SJCRH30 (cell line): ENCODE measurements around the gene BRD1. TPM values are rescaled to one million over a fixed set of nuclear protein-coding genes. Genes with fewer than 3 reads are reported as not detected.

Source experiments
- DNase-seq, 2 experiments: peaks; one replicate each; pipeline ENCODE4 v3.0.0-alpha.2; 2015 to 2020
- H3K27ac ChIP-seq: fragments of 250-450 bp; sonication (Bioruptor Pico); 2 replicates; pipeline ENCODE4 v1.5.1; 2020; ENCODE audit warnings: mild to moderate bottlenecking, moderate library complexity
- H3K27me3 ChIP-seq: fragments of 250-450 bp; sonication (Bioruptor Pico); 2 replicates; pipeline ENCODE4 v1.5.1; 2020; ENCODE audit warnings: mild to moderate bottlenecking, moderate library complexity
- H3K36me3 ChIP-seq: fragments of 250-450 bp; sonication (Bioruptor Pico); 2 replicates; pipeline ENCODE4 v1.5.1; 2020; ENCODE audit warnings: mild to moderate bottlenecking, moderate library complexity
- H3K4me1 ChIP-seq: fragments of 250-450 bp; sonication (Bioruptor Pico); 2 replicates; pipeline ENCODE4 v1.5.1; 2020; ENCODE audit warnings: mild to moderate bottlenecking, moderate library complexity
- H3K4me3 ChIP-seq: fragments of 250-450 bp; sonication (Bioruptor Pico); 2 replicates; pipeline ENCODE4 v1.5.1; 2020; ENCODE audit warnings: mild to moderate bottlenecking, moderate library complexity
- H3K9me3 ChIP-seq: fragments of 250-450 bp; sonication (Bioruptor Pico); replicated peaks from 2 replicates; pipeline ENCODE4 v1.5.1; 2020; ENCODE audit warnings: mild to moderate bottlenecking, moderate library complexity
- total RNA-seq: library from RNA; depleted of rRNA; stranded (reverse); fragments of >200 nt; shearing (Covaris generic); gene quantifications from 2 replicates; pipeline ENCODE4 v1.2.3, GENCODE V29; 2014

The BRD1 gene
- total RNA-seq, 1 experiment from 2014 or later: 44.7 TPM

DNA sequence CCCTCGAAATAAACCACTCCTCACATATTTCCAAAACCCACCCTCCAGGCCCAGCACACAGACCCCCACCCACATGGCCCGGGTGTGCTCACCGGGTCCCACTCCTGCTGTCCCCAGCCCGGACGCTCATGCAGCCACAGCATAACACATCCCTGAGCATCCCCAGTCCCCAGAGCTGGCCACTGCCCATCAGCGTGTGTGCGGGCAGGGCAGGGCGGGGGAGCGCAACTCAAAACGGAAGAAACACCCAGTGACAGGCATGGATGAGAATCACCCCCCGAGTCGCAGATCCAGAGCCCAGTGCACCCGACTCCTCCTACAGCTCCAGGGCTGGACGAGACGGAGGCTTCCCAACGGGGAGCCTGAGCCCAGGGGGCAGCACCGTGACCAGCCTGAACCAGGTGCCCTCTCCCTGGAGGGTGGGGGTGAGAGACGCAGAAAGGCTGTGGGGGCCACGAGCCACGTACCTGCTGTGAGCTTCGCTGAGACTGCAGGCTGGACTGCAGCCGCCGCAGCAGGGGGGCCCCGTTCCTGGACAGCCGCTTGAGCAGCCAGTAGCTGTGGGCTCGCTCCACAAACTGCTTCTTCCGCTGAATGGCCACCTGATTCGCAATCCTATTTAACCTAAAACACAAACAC is 23.8 kb downstream of the BRD1 start:
- no peak for DNase-seq
- no peak overlapping the region for H3K27ac ChIP-seq
- H3K4me3 ChIP-seq: no peak overlapping the region
- H3K27me3 ChIP-seq: no peaks in the 10 kb centered on the region
- H3K4me1 ChIP-seq: peaks cover 17% of the 10 kb centered on the region
- H3K9me3 ChIP-seq: peaks cover 6% of the 10 kb centered on the region; the same call in 1 of the 2 replicates
- peaks cover 78% of the 10 kb centered on the region for H3K36me3 ChIP-seq

DNA sequence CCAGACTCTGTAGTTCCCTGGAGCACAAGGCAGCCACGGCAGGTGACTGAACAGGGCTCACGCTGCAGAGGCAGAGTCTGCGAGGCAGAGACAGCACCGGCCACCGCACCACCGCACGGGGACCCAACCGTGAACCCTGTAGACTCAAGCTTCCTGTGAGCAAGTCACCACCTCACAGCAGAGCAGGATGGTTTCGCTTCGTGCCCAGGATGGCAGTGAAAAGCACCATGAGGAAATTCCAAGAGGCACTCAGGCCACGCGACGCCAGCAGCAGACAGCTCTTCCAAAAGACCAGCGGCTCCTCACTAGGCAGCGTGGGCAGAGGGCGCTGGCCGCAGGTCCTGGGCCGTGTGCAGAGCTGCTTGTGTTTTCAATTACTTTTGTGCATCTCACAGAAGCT is 24.5 kb downstream of the BRD1 start:
- Histone ChIP-seq H3K4me3 (no peak overlapping the region), H3K36me3 (peaks cover 78% of the 10 kb centered on the region), H3K9me3 (peaks cover 1% of the 10 kb centered on the region; the same call in 1 of the 2 replicates), H3K27ac (no peak overlapping the region), H3K27me3 (no peaks in the 10 kb centered on the region), H3K4me1 (peaks cover 17% of the 10 kb centered on the region)
- no peak for DNase-seq

DNA sequence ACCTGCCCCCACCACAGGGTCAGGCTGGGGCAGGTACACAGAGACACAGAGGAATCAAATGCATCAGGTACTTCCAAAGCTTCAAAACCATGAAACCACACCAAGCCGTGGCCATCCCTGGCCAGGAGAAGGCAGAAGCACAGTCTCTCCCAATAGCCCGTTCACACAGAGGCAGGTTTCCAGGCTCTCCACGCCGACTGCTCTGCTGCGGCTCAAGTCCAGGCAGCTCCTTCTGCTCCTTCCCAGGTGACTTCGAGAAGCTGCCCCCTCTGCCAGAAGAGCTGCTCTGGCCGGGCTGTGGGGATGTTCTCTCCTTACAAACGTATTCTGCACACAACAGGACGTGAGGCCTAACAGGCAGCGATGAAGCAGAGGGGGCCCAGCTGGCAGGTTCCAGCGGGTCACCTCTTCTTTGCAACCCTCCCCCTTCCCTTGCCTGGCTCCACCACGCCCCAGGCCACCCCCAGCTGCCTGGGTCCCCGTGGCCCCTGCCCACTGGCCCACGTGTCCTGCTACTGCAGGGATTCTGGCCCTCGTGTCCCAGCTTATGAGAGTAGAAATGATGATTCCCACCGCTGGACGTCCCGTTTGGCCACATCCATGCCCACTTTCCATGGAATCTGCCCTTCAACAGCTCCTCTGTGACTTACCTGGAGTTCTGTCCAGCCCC is 26.1 kb downstream of the BRD1 start:
- H3K36me3 ChIP-seq: peaks cover 80% of the 10 kb centered on the region
- H3K27me3 ChIP-seq: no peaks in the 10 kb centered on the region
- no peak overlapping the region for H3K4me3 ChIP-seq
- no peak overlapping the region for H3K27ac ChIP-seq
- peaks cover 17% of the 10 kb centered on the region for H3K4me1 ChIP-seq
- no peaks in the 10 kb centered on the region for H3K9me3 ChIP-seq
- DNase-seq: no peak

DNA sequence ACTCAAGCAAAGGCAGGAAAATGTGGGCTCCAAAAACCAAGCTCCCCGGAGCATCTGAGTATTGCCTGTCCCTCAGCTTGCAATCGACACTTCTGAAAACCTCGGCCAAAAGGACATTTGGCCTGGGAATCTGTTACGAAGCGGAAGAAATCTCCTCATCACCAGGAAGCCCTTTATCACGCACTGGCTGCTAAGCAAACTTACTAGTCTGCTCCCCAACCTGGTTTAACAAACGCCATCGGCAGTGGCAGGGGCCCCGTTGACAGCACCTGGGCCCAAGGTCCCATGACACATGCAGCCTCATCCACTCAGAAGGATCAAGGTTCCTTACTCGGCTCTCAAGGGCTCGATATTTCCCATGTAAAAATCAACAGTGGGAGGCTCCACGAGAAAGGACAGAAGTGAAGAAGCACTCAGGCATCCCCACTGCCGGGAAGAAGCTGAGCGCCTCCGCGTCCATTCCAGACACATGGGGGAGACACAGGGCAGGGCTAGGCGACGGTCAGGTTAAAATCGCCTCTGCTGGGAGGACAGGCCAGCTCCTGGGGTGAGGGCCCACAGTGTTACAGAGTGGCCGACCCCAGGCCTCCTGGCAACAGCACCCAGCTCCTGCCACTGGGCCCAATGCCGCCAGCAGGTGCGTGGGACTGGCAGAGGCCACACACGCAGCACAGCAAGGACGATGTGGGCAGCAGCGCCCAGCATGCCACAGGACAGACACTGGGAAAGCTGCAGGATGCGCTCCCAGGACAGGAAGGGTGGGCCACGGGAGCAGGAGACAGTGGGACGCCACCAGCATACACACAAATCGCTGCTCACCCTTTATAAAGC is 27.1 kb downstream of the BRD1 start:
- H3K27ac ChIP-seq: peak overlapping the region; percentile 37; the same call in 1 of the 2 replicates
- no peak overlapping the region for H3K4me3 ChIP-seq
- DNase-seq: no peak
- peaks cover 79% of the 10 kb centered on the region for H3K36me3 ChIP-seq
- peaks cover 17% of the 10 kb centered on the region for H3K4me1 ChIP-seq
- no peaks in the 10 kb centered on the region for H3K27me3 ChIP-seq
- no peaks in the 10 kb centered on the region for H3K9me3 ChIP-seq

DNA sequence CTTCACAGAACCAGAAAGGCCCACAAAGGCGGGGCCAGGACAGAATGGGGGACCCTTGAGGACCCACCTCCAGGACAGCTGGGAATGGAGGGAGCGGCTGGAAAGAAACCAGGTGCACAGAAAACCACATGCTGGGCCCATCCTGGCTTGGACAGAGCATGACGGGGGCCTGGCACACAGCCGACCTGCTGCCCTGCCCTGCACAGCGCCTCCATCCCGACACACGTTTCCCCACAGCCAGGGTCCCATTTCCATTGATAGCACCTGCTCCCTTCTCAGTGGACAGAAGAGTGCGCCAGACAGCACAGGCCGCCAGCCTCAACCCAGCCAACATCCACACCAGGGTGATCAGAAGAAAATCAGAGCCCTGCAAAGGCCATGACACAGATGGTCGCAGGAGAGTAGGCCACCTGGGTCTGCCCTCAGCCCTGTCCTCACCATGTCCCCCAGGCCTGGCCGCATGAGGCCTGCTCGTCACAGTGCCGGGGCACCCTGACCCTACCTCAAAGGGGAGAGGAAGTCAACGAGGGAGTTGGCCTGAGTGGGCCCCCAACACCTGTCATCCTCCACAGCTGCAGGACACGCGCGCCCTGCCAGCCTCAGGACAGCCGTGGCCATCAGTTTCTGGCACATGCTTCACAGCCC is 28.1 kb downstream of the BRD1 start:
- DNase-seq: peak in 1 of 2 experiments; percentile 43
- Histone ChIP-seq H3K4me3 (no peak overlapping the region), H3K4me1 (peaks cover 17% of the 10 kb centered on the region), H3K27me3 (no peaks in the 10 kb centered on the region), H3K9me3 (no peaks in the 10 kb centered on the region), H3K36me3 (peaks cover 80% of the 10 kb centered on the region), H3K27ac (peak overlapping the region; percentile 37; the same call in 1 of the 2 replicates)

DNA sequence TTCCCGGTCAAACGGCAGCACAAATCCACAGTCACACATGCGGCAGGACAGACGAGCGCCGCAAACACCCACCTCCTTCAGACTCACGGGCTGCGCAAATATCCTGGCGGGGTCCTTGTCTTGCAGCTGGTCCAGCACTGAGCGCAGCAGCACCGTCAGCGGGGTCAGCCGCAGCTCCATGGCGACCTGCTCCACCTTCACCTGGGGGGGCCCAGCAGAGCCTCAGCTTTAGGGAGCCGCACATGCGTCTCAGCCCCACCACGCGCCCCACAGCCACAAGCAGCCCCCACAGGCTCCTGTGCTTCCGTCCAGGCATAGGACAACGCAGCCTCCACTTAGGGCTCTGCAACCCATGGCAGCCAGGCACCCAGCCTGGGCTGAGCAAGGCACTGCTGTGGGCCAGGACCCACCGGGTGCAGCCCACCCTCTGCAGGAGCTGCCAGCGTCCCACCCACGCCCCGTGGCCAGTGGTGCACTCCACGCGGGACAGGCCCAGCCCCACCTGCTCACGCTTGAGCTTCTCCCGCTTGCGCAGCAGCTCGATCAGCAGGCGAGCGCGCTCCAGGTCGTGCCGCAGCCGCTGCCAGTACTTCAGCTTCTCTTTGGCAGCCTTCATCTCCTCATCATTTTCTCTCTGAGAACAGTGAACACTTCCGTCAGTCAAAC is 29.1 kb downstream of the BRD1 start:
- H3K4me1 ChIP-seq: peaks cover 17% of the 10 kb centered on the region
- no peaks in the 10 kb centered on the region for H3K27me3 ChIP-seq
- H3K9me3 ChIP-seq: no peaks in the 10 kb centered on the region
- DNase-seq: no peak
- no peak overlapping the region for H3K4me3 ChIP-seq
- peaks cover 80% of the 10 kb centered on the region for H3K36me3 ChIP-seq
- no peak overlapping the region for H3K27ac ChIP-seq

DNA sequence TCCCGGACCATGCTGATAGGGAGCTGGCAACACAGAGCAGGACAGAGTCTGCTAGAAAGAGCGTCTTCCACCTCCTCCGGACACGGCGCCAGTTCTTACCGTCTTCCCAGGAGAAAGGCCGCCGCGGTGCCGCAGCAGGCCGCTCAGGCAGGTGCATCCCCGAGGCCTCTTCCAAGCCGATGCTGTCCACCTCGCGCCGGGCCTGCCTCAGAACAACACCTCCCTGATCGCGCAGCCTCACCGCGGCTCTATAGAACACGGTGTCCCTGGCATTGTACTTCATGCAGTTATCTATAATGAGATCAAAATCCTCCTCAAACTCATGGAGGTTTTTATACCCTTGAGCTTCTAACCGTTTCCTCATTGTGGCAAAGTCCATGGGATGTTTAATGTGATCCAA is 30.0 kb downstream of the BRD1 start:
- Histone ChIP-seq H3K27me3 (no peaks in the 10 kb centered on the region), H3K9me3 (no peaks in the 10 kb centered on the region), H3K36me3 (peaks cover 78% of the 10 kb centered on the region), H3K4me3 (no peak overlapping the region), H3K27ac (no peak overlapping the region), H3K4me1 (peaks cover 17% of the 10 kb centered on the region)
- no peak for DNase-seq

DNA sequence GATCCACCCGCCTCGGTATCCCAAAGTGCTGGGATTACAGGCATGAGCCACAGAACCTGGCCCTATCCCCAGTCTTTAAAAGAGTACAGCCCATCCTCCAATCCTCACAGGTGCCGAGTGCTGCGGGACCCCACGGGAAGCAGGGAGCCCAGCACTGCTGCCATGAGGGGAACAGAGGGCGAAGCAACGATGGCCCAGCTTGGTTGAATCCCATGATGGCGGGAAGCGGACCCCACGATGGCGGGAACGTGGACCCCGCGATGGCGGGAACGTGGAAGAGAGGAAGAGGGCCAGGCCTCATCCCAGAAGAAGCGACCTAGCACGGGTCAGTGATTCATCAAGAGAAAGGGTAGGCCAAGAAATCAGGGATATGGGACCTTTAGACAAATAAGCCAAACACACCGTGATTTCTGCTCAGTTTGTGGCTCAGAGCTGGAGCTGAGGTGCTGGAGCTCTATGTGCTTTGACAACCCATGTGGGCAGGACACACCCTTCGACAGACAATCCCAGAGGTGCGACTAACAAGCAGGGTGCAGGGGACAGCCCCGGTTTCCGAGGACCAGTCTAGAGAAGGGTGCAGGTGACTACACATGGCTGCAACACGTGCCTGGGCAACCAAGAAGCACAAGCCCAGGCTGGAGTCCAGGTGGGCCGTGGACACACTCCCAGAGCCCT is 30.9 kb downstream of the BRD1 start:
- peaks cover 17% of the 10 kb centered on the region for H3K4me1 ChIP-seq
- H3K9me3 ChIP-seq: no peaks in the 10 kb centered on the region
- H3K27me3 ChIP-seq: no peaks in the 10 kb centered on the region
- DNase-seq: no peak
- H3K27ac ChIP-seq: no peak overlapping the region
- H3K4me3 ChIP-seq: no peak overlapping the region
- H3K36me3 ChIP-seq: peaks cover 85% of the 10 kb centered on the region

DNA sequence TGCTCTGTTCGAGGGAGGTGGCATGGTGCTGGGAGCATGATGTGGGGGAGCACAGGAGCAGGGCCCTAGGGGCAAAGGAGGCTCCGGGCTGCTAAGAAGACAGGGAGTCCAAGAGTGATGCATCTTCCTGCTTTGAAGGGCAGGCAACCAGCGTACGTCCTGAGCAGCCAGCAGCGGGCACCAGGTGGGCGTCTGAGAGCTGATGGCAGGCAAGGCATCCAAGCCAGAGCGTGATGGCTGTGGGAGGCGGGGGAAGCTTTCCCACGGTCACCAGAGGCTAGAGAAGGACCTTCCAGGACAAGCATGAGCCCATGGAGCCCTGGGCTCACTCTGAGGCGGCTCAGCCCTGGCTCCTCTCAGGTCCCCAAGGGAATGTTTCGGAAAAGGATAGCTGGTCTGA is 32.2 kb downstream of the BRD1 start:
- Histone ChIP-seq H3K27ac (no peak overlapping the region), H3K4me3 (no peak overlapping the region)
- DNase-seq: no peak

DNA sequence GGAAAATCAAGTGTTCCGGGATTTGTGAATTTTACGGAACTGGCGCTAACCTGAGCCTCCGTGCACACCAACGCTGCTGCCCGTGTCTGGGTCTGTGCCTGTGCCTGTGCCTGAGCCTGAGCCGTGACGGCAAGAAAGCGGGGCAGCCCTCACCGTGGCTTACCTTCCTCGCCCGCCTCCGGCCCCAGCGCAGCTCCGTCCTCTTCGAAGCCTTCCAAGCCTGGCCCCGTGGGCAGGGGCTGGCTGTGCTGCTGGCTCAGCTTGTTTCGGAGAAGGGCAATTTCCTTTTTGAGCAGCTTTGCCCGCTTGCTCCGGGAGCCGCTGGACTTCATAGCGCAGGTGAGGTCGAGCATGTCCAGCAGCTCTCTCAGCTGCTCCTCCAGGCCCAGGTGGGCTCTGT is 33.8 kb downstream of the BRD1 start:
- DNase-seq: no peak
- H3K36me3 ChIP-seq: peaks cover 87% of the 10 kb centered on the region
- H3K4me3 ChIP-seq: no peak overlapping the region
- H3K27ac ChIP-seq: no peak overlapping the region
- no peaks in the 10 kb centered on the region for H3K9me3 ChIP-seq
- peaks cover 3% of the 10 kb centered on the region; the same call in 1 of the 2 replicates for H3K4me1 ChIP-seq
- no peaks in the 10 kb centered on the region for H3K27me3 ChIP-seq

More for the DNA sequence above, 32.2 kb downstream of the BRD1 start:
- H3K4me1 ChIP-seq: peaks cover 15% of the 10 kb centered on the region
- peaks cover 87% of the 10 kb centered on the region for H3K36me3 ChIP-seq
- H3K27me3 ChIP-seq: no peaks in the 10 kb centered on the region
- no peaks in the 10 kb centered on the region for H3K9me3 ChIP-seq

DNA sequence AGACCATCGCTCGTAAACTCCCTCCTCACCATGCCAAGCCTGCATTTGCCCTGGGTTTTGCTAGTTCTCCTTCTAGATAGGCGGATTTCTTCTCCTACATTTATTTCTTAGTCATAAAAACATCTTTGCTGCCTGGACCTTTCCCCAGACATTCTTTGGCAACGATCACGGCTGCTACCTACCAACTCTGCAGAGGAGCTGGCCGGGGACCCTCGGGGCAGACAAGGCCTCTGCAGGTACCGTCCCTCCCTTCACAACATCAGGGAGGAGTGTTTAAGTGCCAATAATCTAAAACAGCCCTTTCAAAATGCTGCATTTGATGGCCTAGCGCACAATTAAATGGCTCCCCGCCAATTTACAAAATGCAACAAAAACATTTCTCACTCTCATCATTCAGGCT is 34.4 kb downstream of the BRD1 start:
- H3K36me3 ChIP-seq: peaks cover 87% of the 10 kb centered on the region
- H3K27me3 ChIP-seq: no peaks in the 10 kb centered on the region
- DNase-seq: no peak
- H3K4me1 ChIP-seq: peaks cover 3% of the 10 kb centered on the region; the same call in 1 of the 2 replicates
- H3K27ac ChIP-seq: no peak overlapping the region
- H3K4me3 ChIP-seq: no peak overlapping the region
- H3K9me3 ChIP-seq: no peaks in the 10 kb centered on the region

DNA sequence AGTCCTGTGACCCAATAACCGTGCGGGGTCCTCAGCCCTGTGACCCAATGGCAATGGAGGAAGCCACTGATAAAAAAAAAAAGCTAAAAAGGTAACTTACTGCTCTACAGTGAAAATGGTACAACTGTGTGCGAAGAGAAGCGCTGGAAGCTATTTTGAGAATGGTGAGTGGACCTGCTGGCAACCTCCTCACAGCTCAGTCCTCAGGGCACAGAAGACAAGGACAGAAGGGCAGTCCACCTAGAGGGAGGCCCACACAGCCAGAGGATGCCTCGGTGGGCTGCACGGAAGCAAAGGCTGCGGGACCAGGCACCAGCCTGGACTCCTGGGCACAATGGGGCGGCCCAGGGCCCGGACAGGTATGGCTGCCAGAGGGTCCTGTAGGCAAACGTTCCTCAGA is 35.6 kb downstream of the BRD1 start:
- DNase-seq: no peak
- H3K27ac ChIP-seq: no peak overlapping the region
- H3K36me3 ChIP-seq: peaks cover 87% of the 10 kb centered on the region
- H3K9me3 ChIP-seq: no peaks in the 10 kb centered on the region
- H3K4me3 ChIP-seq: no peak overlapping the region
- H3K4me1 ChIP-seq: peaks cover 3% of the 10 kb centered on the region; the same call in 1 of the 2 replicates
- H3K27me3 ChIP-seq: no peaks in the 10 kb centered on the region

DNA sequence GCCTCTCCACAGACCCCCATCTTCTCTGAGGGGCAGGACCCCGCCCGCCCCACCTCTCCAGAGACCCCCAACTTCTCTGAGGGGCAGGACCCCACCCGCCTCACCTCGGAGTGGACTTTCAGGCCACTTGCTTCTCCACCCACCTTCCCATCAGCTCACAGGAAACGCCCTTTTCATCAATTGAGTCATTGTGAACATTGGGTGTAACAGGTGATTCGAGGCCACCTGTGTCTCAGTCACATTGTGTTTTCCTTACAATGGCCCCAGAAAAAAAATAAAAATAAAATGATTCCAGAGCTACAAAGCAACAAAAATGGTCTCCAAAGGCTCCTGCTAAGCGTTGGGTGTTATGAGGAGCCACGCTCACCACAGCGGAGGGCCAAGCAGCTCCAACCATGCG is 36.0 kb downstream of the BRD1 start:
- H3K9me3 ChIP-seq: no peaks in the 10 kb centered on the region
- H3K27me3 ChIP-seq: no peaks in the 10 kb centered on the region
- no peak overlapping the region for H3K4me3 ChIP-seq
- peaks cover 3% of the 10 kb centered on the region; the same call in 1 of the 2 replicates for H3K4me1 ChIP-seq
- H3K27ac ChIP-seq: no peak overlapping the region
- peaks cover 87% of the 10 kb centered on the region for H3K36me3 ChIP-seq
- no peak for DNase-seq

DNA sequence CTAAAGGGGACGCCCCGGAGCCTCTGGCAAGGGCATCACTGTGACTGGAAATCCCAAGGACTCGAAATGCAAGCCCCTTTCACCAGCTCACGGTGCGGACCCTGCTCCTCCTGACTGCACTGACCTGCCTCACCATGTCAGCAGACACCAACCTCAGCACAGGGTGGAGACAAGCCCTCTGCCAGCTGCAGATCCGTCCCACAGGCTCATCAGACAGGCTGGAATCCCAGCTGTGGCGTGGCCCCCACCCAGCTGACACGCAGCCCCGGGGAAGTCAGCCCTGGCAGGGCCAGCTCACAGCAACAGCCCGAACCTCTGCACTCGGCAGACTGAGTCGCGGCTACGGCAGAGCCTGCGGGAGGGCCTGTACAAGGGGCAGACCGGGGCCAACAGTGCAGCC is 36.8 kb downstream of the BRD1 start:
- DNase-seq: no peak
- Histone ChIP-seq H3K4me1 (peaks cover 3% of the 10 kb centered on the region; the same call in 1 of the 2 replicates), H3K9me3 (no peaks in the 10 kb centered on the region), H3K27me3 (no peaks in the 10 kb centered on the region), H3K4me3 (no peak overlapping the region), H3K36me3 (peaks cover 88% of the 10 kb centered on the region), H3K27ac (no peak overlapping the region)
